Measurements from ENCODE around the gene SLC22A6.

DNA sequence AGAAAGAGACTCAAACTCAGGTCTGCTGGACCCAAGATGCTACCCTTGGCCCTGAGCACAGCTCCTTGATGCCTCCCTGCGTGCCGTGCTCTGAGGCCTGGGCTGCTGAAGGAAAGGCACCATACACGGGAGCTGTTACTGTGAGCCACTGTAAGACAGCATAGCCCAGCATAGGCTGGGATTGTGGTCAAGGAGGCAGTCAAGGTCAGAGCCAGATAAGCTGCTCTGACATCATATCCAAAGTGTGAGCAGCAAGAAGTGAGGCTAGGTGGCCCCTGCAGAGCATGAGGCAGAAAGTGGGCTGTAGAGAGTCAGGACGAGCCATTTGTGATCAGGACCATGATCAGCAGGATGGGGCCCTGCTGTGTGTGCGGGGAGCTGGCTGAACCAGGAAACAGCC is 23.2 kb upstream of the SLC22A6 start:
- TF ChIP-seq, protein P1, sequence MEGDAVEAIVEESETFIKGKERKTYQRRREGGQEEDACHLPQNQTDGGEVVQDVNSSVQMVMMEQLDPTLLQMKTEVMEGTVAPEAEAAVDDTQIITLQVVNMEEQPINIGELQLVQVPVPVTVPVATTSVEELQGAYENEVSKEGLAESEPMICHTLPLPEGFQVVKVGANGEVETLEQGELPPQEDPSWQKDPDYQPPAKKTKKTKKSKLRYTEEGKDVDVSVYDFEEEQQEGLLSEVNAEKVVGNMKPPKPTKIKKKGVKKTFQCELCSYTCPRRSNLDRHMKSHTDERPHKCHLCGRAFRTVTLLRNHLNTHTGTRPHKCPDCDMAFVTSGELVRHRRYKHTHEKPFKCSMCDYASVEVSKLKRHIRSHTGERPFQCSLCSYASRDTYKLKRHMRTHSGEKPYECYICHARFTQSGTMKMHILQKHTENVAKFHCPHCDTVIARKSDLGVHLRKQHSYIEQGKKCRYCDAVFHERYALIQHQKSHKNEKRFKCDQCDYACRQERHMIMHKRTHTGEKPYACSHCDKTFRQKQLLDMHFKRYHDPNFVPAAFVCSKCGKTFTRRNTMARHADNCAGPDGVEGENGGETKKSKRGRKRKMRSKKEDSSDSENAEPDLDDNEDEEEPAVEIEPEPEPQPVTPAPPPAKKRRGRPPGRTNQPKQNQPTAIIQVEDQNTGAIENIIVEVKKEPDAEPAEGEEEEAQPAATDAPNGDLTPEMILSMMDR (IDR thresholded peaks at IDR 0.05), result no peak
- no peak for TF ChIP-seq POLR2A (IDR thresholded peaks at IDR 0.05)
